Suprapubic skin (tissue), 4 donors: ENCODE data around the gene MBOAT2. TPM values are rescaled to one million over a fixed set of nuclear protein-coding genes. Genes with fewer than 3 reads are reported as not detected.

ENCODE experiments used
- DNase-seq, 2 donors: peaks; one replicate each; pipeline ENCODE4 v3.0.0-alpha.2; 2019; ENCODE audit warnings: low spot score in 2 of 2
- H3K27ac ChIP-seq: fragments of 200-600 bp; sonication (generic); one replicate; pipeline ENCODE4 v1.5.1; 2019
- H3K27me3 ChIP-seq: fragments of 200-600 bp; sonication (generic); one replicate; pipeline ENCODE4 v1.5.1; 2019
- H3K36me3 ChIP-seq: fragments of 200-600 bp; sonication (generic); one replicate; pipeline ENCODE4 v1.5.1; 2019
- H3K4me1 ChIP-seq: fragments of 200-600 bp; sonication (generic); one replicate; pipeline ENCODE4 v1.5.1; 2019
- H3K4me3 ChIP-seq: fragments of 200-600 bp; sonication (generic); one replicate; pipeline ENCODE4 v1.5.1; 2019; ENCODE audit warnings: mild to moderate bottlenecking
- H3K9me3 ChIP-seq: fragments of 200-600 bp; sonication (generic); one replicate; pipeline ENCODE4 v1.5.1; 2019
- CTCF ChIP-seq, 2 donors: fragments of 200-600 bp in 1 of 2; fragments of 450-650 bp in 1 of 2; sonication (generic) in 1 of 2; IDR thresholded peaks; one replicate each; pipeline ENCODE4 v1.5.1; 2016 to 2019; ENCODE audit warnings: antibody characterized with exemption in 2 of 2, mild to moderate bottlenecking in 1 of 2, moderate library complexity in 1 of 2
- EP300 ChIP-seq: sonication (generic); formaldehyde crosslinking; IDR thresholded peaks from one replicate; pipeline ENCODE4 v1.6.1; 2017; ENCODE audit warnings: antibody characterized with exemption
- POLR2A ChIP-seq, 2 donors: fragments of 450-650 bp; IDR thresholded peaks; one replicate each; pipeline ENCODE4 v1.6.1; 2017; ENCODE audit warnings: antibody characterized with exemption in 2 of 2, mild to moderate bottlenecking in 2 of 2, moderate library complexity in 2 of 2
- POLR2AphosphoS5 ChIP-seq, 3 donors: sonication (generic); formaldehyde crosslinking; IDR thresholded peaks; one replicate each; pipeline ENCODE4 v1.6.1; 2017; ENCODE audit warnings: antibody characterized with exemption in 3 of 3
- WGBS: methylation state at CpG from one replicate; pipeline ENCODE4 v1.1.5; 2018; 5-methylcytosine and 5-hydroxymethylcytosine counted together
- total RNA-seq, 4 donors: library from RNA; depleted of rRNA; stranded (reverse); fragments of >200 nt; gene quantifications; one replicate each; pipeline ENCODE4 v1.1.0, GENCODE V29; 2016

The MBOAT2 gene
- total RNA-seq, 4 donors from 2014 or later, result 44.4 to 55.8 (median 51.1) TPM

GRCh38 chr2:8966123-8966908 is 37.2 kb downstream of the MBOAT2 start:
- WGBS, result 83% methylated on average over 9 of the region's 9 CpGs
- TF ChIP-seq POLR2A (IDR thresholded peaks at IDR 0.05), result no peak
- TF ChIP-seq POLR2AphosphoS5 (IDR thresholded peaks at IDR 0.05), result no peak
- H3K27ac ChIP-seq, result no peak overlapping the region
- no peak for DNase-seq
- no peaks in the 10 kb centered on the region for H3K36me3 ChIP-seq
- H3K27me3 ChIP-seq, result no peaks in the 10 kb centered on the region
- no peaks in the 10 kb centered on the region for H3K4me1 ChIP-seq
- no peak overlapping the region for H3K4me3 ChIP-seq
- no peaks in the 10 kb centered on the region for H3K9me3 ChIP-seq

GRCh38 chr2:8965216-8965969 is 38.1 kb downstream of the MBOAT2 start:
- Histone ChIP-seq H3K4me3 (no peak overlapping the region), H3K4me1 (no peaks in the 10 kb centered on the region), H3K27ac (no peak overlapping the region), H3K9me3 (no peaks in the 10 kb centered on the region), H3K36me3 (no peaks in the 10 kb centered on the region), H3K27me3 (no peaks in the 10 kb centered on the region)
- TF ChIP-seq CTCF (IDR thresholded peaks at IDR 0.05) (no peak), EP300 (no peak), POLR2AphosphoS5 (IDR thresholded peaks at IDR 0.05) (no peak), POLR2A (IDR thresholded peaks at IDR 0.05) (no peak)
- WGBS, result 82% methylated on average over 8 of the region's 8 CpGs
- DNase-seq, result no peak

- Histone ChIP-seq H3K4me1 (no peaks in the 10 kb centered on the region), H3K36me3 (no peaks in the 10 kb centered on the region), H3K4me3 (no peak overlapping the region), H3K27ac (no peak overlapping the region), H3K27me3 (no peaks in the 10 kb centered on the region), H3K9me3 (no peaks in the 10 kb centered on the region)
- DNase-seq, result no peak
- WGBS, result 90% methylated on average over 6 of the region's 6 CpGs
- TF ChIP-seq POLR2A (IDR thresholded peaks at IDR 0.05) (no peak), CTCF (IDR thresholded peaks at IDR 0.05) (no peak), EP300 (no peak), POLR2AphosphoS5 (IDR thresholded peaks at IDR 0.05) (no peak)
Observed at GRCh38 chr2:8962890-8963289, 40.6 kb downstream of the MBOAT2 start.

GRCh38 chr2:8957628-8958027 is 45.9 kb downstream of the MBOAT2 start:
- Histone ChIP-seq H3K4me1 (no peaks in the 10 kb centered on the region), H3K4me3 (no peak overlapping the region), H3K27ac (no peak overlapping the region), H3K27me3 (no peaks in the 10 kb centered on the region), H3K36me3 (no peaks in the 10 kb centered on the region), H3K9me3 (peaks cover 11% of the 10 kb centered on the region)
- WGBS, result 72% methylated on average over 4 of the region's 4 CpGs
- DNase-seq, result no peak
- TF ChIP-seq POLR2A (IDR thresholded peaks at IDR 0.05), result no peak
- no peak for TF ChIP-seq EP300
- TF ChIP-seq POLR2AphosphoS5 (IDR thresholded peaks at IDR 0.05), result no peak
- TF ChIP-seq CTCF (IDR thresholded peaks at IDR 0.05), result no peak

GRCh38 chr2:8956774-8957173 is 46.7 kb downstream of the MBOAT2 start:
- TF ChIP-seq CTCF (IDR thresholded peaks at IDR 0.05), result no peak
- no peak for TF ChIP-seq EP300
- no peak for TF ChIP-seq POLR2AphosphoS5 (IDR thresholded peaks at IDR 0.05)
- no peak for TF ChIP-seq POLR2A (IDR thresholded peaks at IDR 0.05)
- Histone ChIP-seq H3K9me3 (peaks cover 11% of the 10 kb centered on the region), H3K36me3 (no peaks in the 10 kb centered on the region), H3K27ac (no peak overlapping the region), H3K27me3 (no peaks in the 10 kb centered on the region), H3K4me3 (no peak overlapping the region), H3K4me1 (no peaks in the 10 kb centered on the region)
- DNase-seq, result no peak
- WGBS, result 95% methylated on average over 1 of the region's 1 CpG
